Mesenchymal stem cell (in vitro differentiated cells and primary cell): ENCODE measurements around the gene JMJD6.

ENCODE experiments used
- DNase-seq: peaks from one replicate; pipeline ENCODE4 v3.0.0-alpha.2; 2013
- H2AFZ ChIP-seq: one replicate; pipeline ENCODE4 v1.6.1; 2013; ENCODE audit warnings: low read depth, mild to moderate bottlenecking, control low read depth, inconsistent platforms, low read length, moderate library complexity
- H2AK5ac ChIP-seq: 2 replicates; pipeline ENCODE4 v1.6.1; 2013; ENCODE audit warnings: low read length, moderate library complexity, mild to moderate bottlenecking, inconsistent platforms; ENCODE audit not compliant: severe bottlenecking
- H2BK120ac ChIP-seq: one replicate; pipeline ENCODE4 v1.6.1; 2013; ENCODE audit warnings: low read depth, mild to moderate bottlenecking, inconsistent platforms, low read length, moderate library complexity
- H2BK12ac ChIP-seq, 2 experiments: one replicate each; pipeline ENCODE4 v1.6.1; 2013; ENCODE audit warnings: inconsistent platforms in 2 of 2, low read length in 2 of 2, mild to moderate bottlenecking in 2 of 2, moderate library complexity in 2 of 2, control low read depth in 1 of 2
- H2BK15ac ChIP-seq: one replicate; pipeline ENCODE4 v1.6.1; 2013; ENCODE audit warnings: mild to moderate bottlenecking, low read depth, inconsistent platforms; ENCODE audit not compliant: poor library complexity, severe bottlenecking
- H2BK5ac ChIP-seq: 2 replicates; pipeline ENCODE4 v1.6.1; 2013; ENCODE audit warnings: low read depth, mild to moderate bottlenecking, low read length, control low read depth, inconsistent platforms; ENCODE audit not compliant: poor library complexity, severe bottlenecking
- H3K14ac ChIP-seq, 2 experiments: one replicate each; pipeline ENCODE4 v1.6.1; 2013; ENCODE audit warnings: inconsistent platforms in 2 of 2, low read length in 2 of 2, control low read depth in 1 of 2, mild to moderate bottlenecking in 1 of 2, moderate library complexity in 1 of 2
- H3K18ac ChIP-seq, 2 experiments: one replicate each; pipeline ENCODE4 v1.6.1; 2013; ENCODE audit warnings: inconsistent platforms in 2 of 2, low read length in 2 of 2, control low read depth in 1 of 2, low read depth in 1 of 2, mild to moderate bottlenecking in 1 of 2
- H3K23ac ChIP-seq, 2 experiments: one replicate each; pipeline ENCODE4 v1.6.1; 2013; ENCODE audit warnings: inconsistent platforms in 2 of 2, low read length in 2 of 2, mild to moderate bottlenecking in 2 of 2, moderate library complexity in 2 of 2, control low read depth in 1 of 2
- H3K27ac ChIP-seq: 2 replicates; pipeline ENCODE4 v1.5.1; 2013; ENCODE audit warnings: mild to moderate bottlenecking, moderate library complexity, low read length, control low read depth, inconsistent platforms; ENCODE audit not compliant: poor library complexity, severe bottlenecking
- H3K27me3 ChIP-seq, 2 experiments: 2 replicates each; pipeline versions ENCODE4 v1.6.1 to v1.7.0; 2013; ENCODE audit warnings: low read length in 2 of 2, mild to moderate bottlenecking in 2 of 2, moderate library complexity in 2 of 2, control low read depth in 1 of 2, inconsistent platforms in 1 of 2; ENCODE audit not compliant: control insufficient read depth in 1 of 2, insufficient read depth in 1 of 2
- H3K36me3 ChIP-seq, 2 experiments: 2 replicates each; pipeline versions ENCODE4 v1.6.1 to v1.7.0; 2013; ENCODE audit warnings: low read length in 2 of 2, control low read depth in 1 of 2, inconsistent platforms in 1 of 2, low read depth in 1 of 2, mild to moderate bottlenecking in 1 of 2; ENCODE audit not compliant: insufficient read depth in 2 of 2, control insufficient read depth in 1 of 2
- H3K4ac ChIP-seq, 2 experiments: one replicate each; pipeline ENCODE4 v1.6.1; 2013; ENCODE audit warnings: inconsistent platforms in 2 of 2, low read length in 2 of 2, mild to moderate bottlenecking in 2 of 2, moderate library complexity in 2 of 2, control low read depth in 1 of 2, low read depth in 1 of 2
- H3K4me1 ChIP-seq: 2 replicates; pipeline ENCODE4 v1.6.1; 2013; ENCODE audit warnings: low read depth, low read length, control low read depth; ENCODE audit not compliant: control insufficient read depth, insufficient read depth
- H3K4me2 ChIP-seq: 2 replicates; pipeline ENCODE4 v1.6.1; 2013; ENCODE audit warnings: low read length, mild to moderate bottlenecking, inconsistent platforms; ENCODE audit not compliant: poor library complexity, severe bottlenecking
- H3K4me3 ChIP-seq, 2 experiments: 2 replicates each; pipeline versions ENCODE4 v1.5.1 to v1.7.0; 2013; ENCODE audit warnings: low read length in 2 of 2, mild to moderate bottlenecking in 2 of 2, control low read depth in 1 of 2, low read depth in 1 of 2; ENCODE audit not compliant: insufficient read depth in 1 of 2
- H3K79me1 ChIP-seq: replicated peaks from 2 replicates; pipeline ENCODE4 v1.6.1; 2013; ENCODE audit warnings: mild to moderate bottlenecking, control low read depth, low read length, inconsistent platforms; ENCODE audit not compliant: poor library complexity, severe bottlenecking
- H3K9ac ChIP-seq: 2 replicates; pipeline ENCODE4 v1.7.0; 2013; ENCODE audit warnings: mild to moderate bottlenecking, low read length, moderate library complexity
- H3K9me3 ChIP-seq: 2 replicates; pipeline ENCODE4 v1.7.0; 2013; ENCODE audit warnings: mild to moderate bottlenecking, low read length; ENCODE audit not compliant: control insufficient read depth
- H4K8ac ChIP-seq: one replicate; pipeline ENCODE4 v1.6.1; 2013; ENCODE audit warnings: inconsistent platforms, mild to moderate bottlenecking, low read length, moderate library complexity
- H4K91ac ChIP-seq: one replicate; pipeline ENCODE4 v1.6.1; 2013; ENCODE audit warnings: mild to moderate bottlenecking, low read length, inconsistent platforms
- WGBS: methylation state at CpG from one replicate; pipeline ENCODE4 v1.1.7; 2013; ENCODE audit warnings: mixed read lengths; 5-methylcytosine and 5-hydroxymethylcytosine counted together

JMJD6 gene

DNA sequence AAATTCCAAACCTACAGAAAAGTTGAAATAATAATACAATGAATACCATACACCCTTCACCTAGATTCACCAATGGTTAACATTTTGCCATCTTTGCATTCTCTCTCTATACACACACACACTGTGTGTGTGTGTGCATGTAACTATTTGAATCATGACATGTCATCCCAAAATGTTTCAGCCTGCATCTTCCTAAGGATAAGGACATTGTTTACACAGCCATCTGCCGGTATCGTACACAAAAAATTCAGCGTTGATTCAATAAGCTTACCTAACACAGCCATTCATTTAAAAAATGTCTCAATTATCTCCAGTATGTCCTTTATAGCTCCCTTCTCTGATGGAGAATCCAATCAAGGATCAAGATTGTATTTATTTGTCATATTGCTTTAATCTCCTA lies 19.6 kb downstream of the JMJD6 start:
- Histone ChIP-seq H3K14ac (no peak overlapping the region), H3K9ac (no peak overlapping the region), H2BK15ac (no peak overlapping the region), H2AFZ (no peak overlapping the region), H3K9me3 (no peaks in the 10 kb centered on the region), H3K4me3 (no peak overlapping the region), H2BK5ac (no peak overlapping the region), H3K4me2 (no peak overlapping the region), H3K79me1 (peaks cover under 1% of the 10 kb centered on the region), H3K27me3 (no peaks in the 10 kb centered on the region), H4K8ac (no peak overlapping the region), H3K18ac (no peak overlapping the region), H3K4me1 (peaks cover 35% of the 10 kb centered on the region), H4K91ac (no peak overlapping the region), H3K4ac (no peak overlapping the region), H2BK12ac (no peak overlapping the region), H2AK5ac (no peak overlapping the region), H3K23ac (no peak overlapping the region), H3K36me3 (peaks cover 0 to 12% of the 10 kb centered on the region in 2 experiments), H3K27ac (no peak overlapping the region), H2BK120ac (no peak overlapping the region)
- no peak for DNase-seq
- 79% methylated on average over 3 of the region's 3 CpGs for WGBS

DNA sequence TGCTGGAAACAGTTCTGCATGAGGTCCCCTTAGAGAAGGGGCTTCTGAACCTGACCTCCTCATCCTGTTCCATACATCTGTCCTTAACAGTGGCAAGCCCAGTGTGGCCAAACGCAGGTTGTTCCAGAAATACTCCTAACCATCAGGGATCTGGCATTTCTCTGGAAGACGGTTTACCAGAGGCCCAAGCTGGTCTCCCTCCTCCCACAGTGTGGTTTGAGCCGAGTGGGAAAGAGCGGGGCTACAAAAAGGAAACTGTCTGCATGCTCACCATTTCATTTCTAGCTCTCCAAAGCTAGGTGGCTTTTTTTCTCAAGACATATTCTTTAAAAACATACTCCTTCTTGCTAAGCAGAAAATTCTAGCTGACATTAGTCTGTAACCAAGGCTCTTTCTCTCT lies 21.6 kb downstream of the JMJD6 start:
- Histone ChIP-seq H3K4me2 (no peak overlapping the region), H2BK120ac (no peak overlapping the region), H3K14ac (no peak overlapping the region), H2BK12ac (no peak overlapping the region), H2AK5ac (no peak overlapping the region), H3K27me3 (no peaks in the 10 kb centered on the region), H3K4me1 (peaks cover 47% of the 10 kb centered on the region), H3K4me3 (no peak overlapping the region), H2BK5ac (no peak overlapping the region), H3K36me3 (peaks cover 0 to 12% of the 10 kb centered on the region in 2 experiments), H3K79me1 (no peaks in the 10 kb centered on the region), H4K8ac (no peak overlapping the region), H3K4ac (no peak overlapping the region), H4K91ac (no peak overlapping the region), H3K9me3 (no peaks in the 10 kb centered on the region), H2AFZ (no peak overlapping the region), H3K18ac (no peak overlapping the region), H3K23ac (no peak overlapping the region), H3K27ac (no peak overlapping the region), H3K9ac (peak overlapping the region; percentile 0), H2BK15ac (no peak overlapping the region)
- WGBS: 71% methylated on average over 4 of the region's 4 CpGs
- no peak for DNase-seq

DNA sequence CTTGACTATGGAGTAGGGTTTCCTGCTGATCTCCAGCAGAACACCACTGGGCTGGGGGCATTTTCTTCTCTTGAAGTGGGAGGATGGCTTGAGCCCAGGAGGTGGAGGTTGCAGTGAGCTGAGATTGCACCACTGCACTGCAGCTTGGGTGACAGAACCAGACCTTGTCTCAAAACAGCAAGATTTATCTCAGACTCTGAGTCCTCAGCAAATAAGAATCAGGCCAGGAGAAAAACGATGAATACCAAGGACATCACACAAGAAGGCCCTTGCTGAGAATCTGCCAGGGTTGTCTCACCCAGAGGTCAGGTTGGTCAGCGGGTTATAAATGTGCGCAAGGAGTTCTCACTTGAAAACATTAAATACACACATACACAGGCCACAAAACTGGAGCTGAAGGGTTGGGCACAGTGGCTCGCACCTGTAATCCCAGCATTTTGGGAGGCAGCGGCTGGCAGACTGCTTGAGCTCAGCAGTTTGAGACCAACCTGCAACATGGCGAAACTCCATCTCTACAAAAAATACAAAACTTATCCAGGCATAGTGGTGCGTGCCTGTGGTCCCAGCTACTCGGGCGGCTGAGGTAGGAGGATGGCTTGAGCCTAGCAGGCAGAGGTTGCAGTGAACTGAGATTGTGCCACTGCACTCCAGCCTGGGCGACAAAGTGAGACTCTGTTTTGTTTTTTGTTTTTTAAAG lies 23.3 kb downstream of the JMJD6 start:
- peak overlapping the region; percentile 58 for H2AK5ac ChIP-seq
- H3K14ac ChIP-seq: no peak overlapping the region
- H3K4me3 ChIP-seq: no peak overlapping the region
- H3K27ac ChIP-seq: no peak overlapping the region
- no peak overlapping the region for H3K4ac ChIP-seq
- H2AFZ ChIP-seq: no peak overlapping the region
- H2BK5ac ChIP-seq: no peak overlapping the region
- no peak overlapping the region for H4K8ac ChIP-seq
- H3K4me2 ChIP-seq: no peak overlapping the region
- H3K27me3 ChIP-seq: no peaks in the 10 kb centered on the region
- peaks cover 46% of the 10 kb centered on the region for H3K4me1 ChIP-seq
- H2BK120ac ChIP-seq: no peak overlapping the region
- no peak overlapping the region for H3K23ac ChIP-seq
- H3K9me3 ChIP-seq: no peaks in the 10 kb centered on the region
- no peak for DNase-seq
- H3K36me3 ChIP-seq: peaks cover 0 to 12% of the 10 kb centered on the region in 2 experiments
- no peak overlapping the region for H3K18ac ChIP-seq
- no peak overlapping the region for H4K91ac ChIP-seq
- 95% methylated on average over 9 of the region's 10 CpGs for WGBS
- no peak overlapping the region for H2BK15ac ChIP-seq
- H2BK12ac ChIP-seq: no peak overlapping the region
- no peak overlapping the region for H3K9ac ChIP-seq
- H3K79me1 ChIP-seq: no peaks in the 10 kb centered on the region

DNA sequence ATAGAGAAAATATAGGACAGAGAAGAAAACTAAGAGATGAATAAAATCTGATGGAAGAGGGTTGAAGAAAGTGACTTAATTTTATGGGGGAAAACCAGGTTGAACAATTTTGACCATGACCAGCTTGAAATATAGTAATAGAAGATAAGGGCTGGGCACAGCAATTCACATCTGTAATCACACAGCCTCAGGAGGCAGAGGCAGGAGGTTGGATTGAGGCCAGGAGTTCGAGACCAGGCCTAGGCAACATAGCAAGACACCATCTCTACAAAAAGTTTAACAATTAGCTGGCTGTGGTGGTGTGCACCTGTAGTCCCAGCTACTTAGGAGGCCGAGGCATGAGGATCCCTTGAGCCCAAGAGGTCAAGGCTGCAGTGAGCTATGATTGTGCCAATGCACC lies 24.3 kb downstream of the JMJD6 start:
- no peak overlapping the region for H2AFZ ChIP-seq
- H3K9ac ChIP-seq: peak overlapping the region; percentile 87
- H2BK120ac ChIP-seq: no peak overlapping the region
- H3K79me1 ChIP-seq: no peaks in the 10 kb centered on the region
- H2AK5ac ChIP-seq: no peak overlapping the region
- no peak overlapping the region for H3K27ac ChIP-seq
- no peak overlapping the region for H3K4me2 ChIP-seq
- H3K4ac ChIP-seq: no peak overlapping the region
- no peak overlapping the region for H4K91ac ChIP-seq
- H4K8ac ChIP-seq: no peak overlapping the region
- no peak overlapping the region for H3K18ac ChIP-seq
- H3K27me3 ChIP-seq: no peaks in the 10 kb centered on the region
- no peaks in the 10 kb centered on the region for H3K9me3 ChIP-seq
- peaks cover 0 to 12% of the 10 kb centered on the region in 2 experiments for H3K36me3 ChIP-seq
- H3K23ac ChIP-seq: no peak overlapping the region
- WGBS: 0% methylated on average over 1 of the region's 2 CpGs
- H2BK15ac ChIP-seq: no peak overlapping the region
- H3K4me1 ChIP-seq: peaks cover 48% of the 10 kb centered on the region
- no peak overlapping the region for H3K14ac ChIP-seq
- DNase-seq: no peak
- H3K4me3 ChIP-seq: no peak overlapping the region
- H2BK12ac ChIP-seq: no peak overlapping the region
- no peak overlapping the region for H2BK5ac ChIP-seq
